OCI-LY3 (cell line): Measurements from ENCODE around the gene MED15.

ENCODE experiments used
- H2AFZ ChIP-seq: fragments of 200-600, 300-600 bp; shearing (Covaris generic); 2 replicates; pipeline ENCODE4 v1.6.0; 2014; ENCODE audit warnings: antibody characterized with exemption, low read depth, low read length
- H3K27ac ChIP-seq: fragments of 200-600, 300-600 bp; sonication (generic); 2 replicates; pipeline ENCODE4 v1.5.1; 2014; ENCODE audit warnings: mild to moderate bottlenecking, low read length, moderate library complexity, mixed read lengths
- H3K27me3 ChIP-seq: fragments of 200-600, 300-600 bp; sonication (generic); 2 replicates; pipeline ENCODE4 v1.6.1; 2014; ENCODE audit warnings: low read depth, low read length, mixed read lengths
- H3K36me3 ChIP-seq: fragments of 200-600, 300-600 bp; sonication (generic); replicated peaks from 2 replicates; pipeline ENCODE3; 2014; ENCODE audit warnings: low read depth, low read length, mixed read lengths
- H3K4me1 ChIP-seq: fragments of 300-600, 200-600 bp; sonication (generic); 2 replicates; pipeline ENCODE4 v1.6.1; 2014; ENCODE audit warnings: low read length, mixed read lengths
- H3K4me2 ChIP-seq: fragments of 200-600, 300-600 bp; sonication (generic); 2 replicates; pipeline ENCODE4 v1.6.1; 2014; ENCODE audit warnings: low read length, mixed read lengths
- H3K4me3 ChIP-seq: fragments of 300-600, 200-600 bp; sonication (generic); 2 replicates; pipeline ENCODE4 v1.5.1; 2014; ENCODE audit warnings: antibody characterized with exemption, mild to moderate bottlenecking, low read length, moderate library complexity
- H3K79me2 ChIP-seq: fragments of 300-600, 200-600 bp; shearing (Covaris generic); 2 replicates; pipeline ENCODE4 v1.6.1; 2014; ENCODE audit warnings: mild to moderate bottlenecking, low read length, mixed read lengths
- H3K9ac ChIP-seq: fragments of 300-600, 200-600 bp; shearing (Covaris generic); 2 replicates; pipeline ENCODE4 v1.6.0; 2014; ENCODE audit warnings: mild to moderate bottlenecking, low read length, moderate library complexity
- H3K9me3 ChIP-seq: fragments of 200-600, 300-600 bp; shearing (Covaris generic); 2 replicates; pipeline ENCODE4 v1.6.1; 2014; ENCODE audit warnings: low read length, mixed read lengths; ENCODE audit not compliant: insufficient read depth
- H4K20me1 ChIP-seq: fragments of 200-600, 300-600 bp; sonication (generic); 2 replicates; pipeline ENCODE4 v1.6.1; 2016; ENCODE audit warnings: low read length, mixed read lengths; ENCODE audit not compliant: insufficient read depth
- CTCF ChIP-seq: fragments of 200-600, 300-600 bp; sonication (generic); IDR thresholded peaks from 2 replicates; pipeline ENCODE4 v1.5.1; 2014; ENCODE audit warnings: antibody characterized with exemption, low read length, low read depth
- EZH2phosphoT487 ChIP-seq: fragments of 200-600 bp; shearing (Covaris generic); IDR thresholded peaks from 2 replicates; pipeline ENCODE4 v1.6.1; 2018; ENCODE audit warnings: antibody characterized with exemption, mixed run types, low read depth

MED15 gene

DNA sequence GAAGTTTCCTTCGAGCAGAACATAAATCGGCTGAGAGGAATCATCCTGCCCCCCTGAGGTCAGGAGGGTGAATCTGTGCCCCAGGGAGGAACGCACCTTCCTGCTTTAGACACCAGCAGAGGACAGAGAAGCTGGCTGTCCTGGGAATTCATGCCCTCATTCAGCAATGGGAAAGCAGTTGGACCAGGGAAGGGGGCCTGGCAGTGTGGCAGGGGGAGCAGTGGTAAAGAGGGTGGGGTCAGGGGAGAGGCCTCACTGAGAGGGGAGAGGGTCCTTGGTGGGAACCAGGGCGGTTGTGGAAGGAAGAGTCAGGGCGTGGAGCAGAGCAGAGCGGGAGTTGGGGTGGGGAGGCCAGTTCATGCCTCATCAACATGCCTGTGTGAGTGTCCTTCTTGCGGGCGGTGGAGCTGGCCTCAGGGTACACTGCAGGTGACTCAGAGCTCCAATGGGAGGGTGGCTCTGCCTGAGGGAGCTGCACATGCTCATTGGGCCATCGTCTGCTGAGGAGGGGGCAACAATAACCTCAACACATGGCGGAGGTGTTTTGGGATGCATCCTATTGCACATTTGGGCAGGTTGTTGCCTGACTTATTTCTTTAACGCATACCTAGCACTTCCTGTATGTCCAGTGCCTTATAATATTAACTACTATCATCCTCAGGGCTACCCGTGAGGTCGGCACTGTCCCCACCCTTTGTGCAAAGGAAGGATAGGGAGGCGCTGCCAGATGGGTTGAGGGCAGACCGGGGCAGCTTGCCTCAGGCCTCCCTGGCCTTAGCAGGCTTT, 23.2 kb downstream of the MED15 start:
- Histone ChIP-seq H3K27me3 (no peaks in the 10 kb centered on the region), H3K4me1 (no peaks in the 10 kb centered on the region), H3K4me2 (no peak overlapping the region), H3K9ac (no peak overlapping the region), H3K79me2 (peaks cover 91% of the 10 kb centered on the region), H3K36me3 (peaks cover 34% of the 10 kb centered on the region), H3K9me3 (no peaks in the 10 kb centered on the region), H3K27ac (no peak overlapping the region), H2AFZ (no peak overlapping the region), H4K20me1 (peaks cover 82% of the 10 kb centered on the region), H3K4me3 (no peak overlapping the region)
- TF ChIP-seq CTCF, result no peak
- TF ChIP-seq EZH2phosphoT487, result no peak

DNA sequence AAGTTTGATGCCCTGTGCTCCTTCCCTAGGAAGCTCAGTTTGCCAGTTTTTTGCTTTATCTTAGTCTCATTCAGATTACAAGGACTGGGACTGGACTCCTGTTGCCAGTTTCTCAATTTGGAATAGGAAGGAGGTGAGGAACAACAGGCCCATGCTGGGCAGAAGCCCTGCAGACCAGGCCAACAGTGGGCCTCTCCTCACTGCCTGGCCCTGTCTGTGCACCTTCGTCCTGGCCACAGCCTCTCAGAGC, 23.7 kb downstream of the MED15 start:
- no peaks in the 10 kb centered on the region for H3K4me1 ChIP-seq
- TF ChIP-seq EZH2phosphoT487, result no peak
- TF ChIP-seq CTCF, result no peak
- H3K4me2 ChIP-seq, result no peak overlapping the region
- H3K27me3 ChIP-seq, result no peaks in the 10 kb centered on the region
- H3K27ac ChIP-seq, result no peak overlapping the region
- no peak overlapping the region for H3K9ac ChIP-seq
- no peak overlapping the region for H3K4me3 ChIP-seq
- H2AFZ ChIP-seq, result no peak overlapping the region
- peaks cover 78% of the 10 kb centered on the region for H4K20me1 ChIP-seq
- H3K79me2 ChIP-seq, result peaks cover 86% of the 10 kb centered on the region
- H3K36me3 ChIP-seq, result peaks cover 34% of the 10 kb centered on the region
- H3K9me3 ChIP-seq, result no peaks in the 10 kb centered on the region

- TF ChIP-seq CTCF (no peak), EZH2phosphoT487 (no peak)
- Histone ChIP-seq H3K27ac (no peak overlapping the region), H3K27me3 (no peaks in the 10 kb centered on the region), H3K4me3 (no peak overlapping the region), H3K79me2 (peaks cover 85% of the 10 kb centered on the region), H3K36me3 (peaks cover 29% of the 10 kb centered on the region), H3K9ac (no peak overlapping the region), H3K9me3 (no peaks in the 10 kb centered on the region), H2AFZ (no peak overlapping the region), H3K4me2 (no peak overlapping the region), H3K4me1 (no peaks in the 10 kb centered on the region), H4K20me1 (peaks cover 76% of the 10 kb centered on the region)
These were observed 24.2 kb downstream of the MED15 start for GRCh38 chr22:20531404-20532201.

DNA sequence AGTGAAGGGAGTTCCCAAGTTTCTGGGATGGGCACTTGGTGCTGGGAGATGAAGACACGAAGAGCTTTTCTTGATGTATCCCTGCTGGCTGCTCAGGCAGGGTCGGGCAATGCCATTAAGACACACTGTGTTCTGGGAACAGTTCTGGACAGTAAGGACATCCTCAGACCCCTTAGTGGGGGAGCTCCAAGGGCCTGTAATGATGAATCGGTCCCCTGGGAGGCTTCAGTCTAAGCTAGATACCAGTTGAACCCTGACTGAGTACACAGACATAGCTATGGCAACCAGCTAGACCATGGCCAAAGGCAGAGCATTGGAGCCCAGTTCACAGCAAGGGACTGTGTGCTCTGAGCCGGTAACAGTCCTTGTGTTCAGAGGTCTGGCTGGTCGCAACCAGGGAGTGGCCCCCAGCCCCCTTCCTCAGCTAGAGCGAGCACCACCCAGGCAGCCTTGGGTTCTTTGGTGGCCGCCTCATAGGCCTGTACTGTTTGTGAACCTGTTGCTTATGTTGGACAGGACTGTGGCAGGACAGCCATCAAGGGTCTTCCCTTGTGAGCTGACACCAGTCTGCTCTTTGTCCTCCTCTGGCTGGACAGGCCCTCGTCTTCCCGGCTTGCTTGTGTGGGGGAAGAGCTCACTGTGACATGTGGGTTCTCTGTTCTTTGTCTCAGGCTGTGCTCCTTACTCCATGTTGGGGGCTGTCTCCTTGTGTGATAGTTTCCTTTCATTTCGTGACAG, 25.0 kb downstream of the MED15 start:
- Histone ChIP-seq H3K36me3 (peaks cover 32% of the 10 kb centered on the region), H3K79me2 (peaks cover 87% of the 10 kb centered on the region), H3K27me3 (no peaks in the 10 kb centered on the region), H3K27ac (no peak overlapping the region), H3K9ac (no peak overlapping the region), H3K9me3 (no peaks in the 10 kb centered on the region), H2AFZ (no peak overlapping the region), H3K4me1 (no peaks in the 10 kb centered on the region), H4K20me1 (peaks cover 80% of the 10 kb centered on the region), H3K4me2 (no peak overlapping the region), H3K4me3 (no peak overlapping the region)
- TF ChIP-seq EZH2phosphoT487, result no peak
- no peak for TF ChIP-seq CTCF
